ENCODE results near the gene ATAD3A.

Gene ATAD3A

GRCh38 chr1:1537626-1538250 lies 25.8 kb downstream of the ATAD3A start:
- FAIRE-seq, result no peak
- no peak for DNase-seq (ENCODE audit: low spot score)

GRCh38 chr1:1538334-1538733 lies 26.4 kb downstream of the ATAD3A start:
- no peak for FAIRE-seq

DNA sequence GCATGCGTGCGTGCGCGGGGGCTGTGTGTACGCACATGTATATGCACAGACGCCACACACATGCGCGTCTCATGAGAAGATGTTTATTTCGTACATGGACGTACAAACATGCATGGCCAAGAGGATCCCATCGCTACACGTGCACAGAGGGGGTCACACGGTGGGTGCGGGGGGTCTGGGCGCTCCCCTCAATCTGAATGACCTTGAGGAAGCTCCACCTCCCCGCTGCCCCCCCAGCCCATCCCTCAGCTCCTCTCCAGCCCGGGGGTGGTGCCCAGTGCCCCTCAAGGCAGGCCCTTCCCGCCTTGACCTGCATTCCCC lies 27.0 kb downstream of the ATAD3A start:
- DNase-seq (ENCODE audit: low spot score) (no peak), FAIRE-seq (peak; percentile 13)

More at GRCh38 chr1:1538334-1538733, 26.4 kb downstream of the ATAD3A start:
- DNase-seq (ENCODE audit: low spot score), result no peak

DNA sequence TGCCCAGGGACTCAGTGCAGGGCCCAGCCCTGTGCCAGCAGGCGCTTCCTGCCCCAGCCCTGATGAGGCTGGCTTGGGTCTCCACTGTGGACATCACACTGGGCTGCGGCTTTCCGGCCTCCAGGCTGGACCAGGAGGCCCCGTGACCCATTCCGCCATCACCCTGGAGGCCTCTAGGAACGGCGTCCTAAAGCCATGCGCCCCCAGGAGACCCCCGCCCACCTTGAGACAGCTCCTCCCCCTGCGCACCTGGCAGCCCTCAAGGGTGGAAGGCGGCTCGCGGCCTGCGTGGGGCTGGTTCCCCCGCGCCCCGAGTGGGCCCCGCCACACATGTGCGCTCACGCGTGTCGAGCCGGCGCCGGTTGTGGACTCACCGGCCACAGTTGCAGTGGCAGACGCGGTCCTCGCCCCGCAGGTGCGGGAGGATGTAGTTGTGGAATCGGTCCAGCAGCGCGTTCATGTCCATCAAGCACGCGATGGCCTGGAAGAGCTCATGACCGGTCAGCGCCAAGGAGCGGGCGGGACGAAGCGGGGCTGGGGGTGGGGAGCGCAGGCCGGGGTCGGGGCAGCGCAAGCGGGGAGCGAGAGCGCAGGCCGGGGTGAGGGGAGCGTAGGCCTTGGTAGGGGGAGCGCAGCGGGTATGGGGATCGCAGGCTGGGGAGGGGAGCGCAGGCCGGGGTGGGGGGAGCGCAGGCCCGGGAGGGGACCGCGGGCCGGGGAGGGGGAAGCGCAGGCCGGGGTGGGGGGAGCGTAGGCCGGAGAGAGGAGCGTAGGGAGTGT lies 27.5 kb downstream of the ATAD3A start:
- DNase-seq (ENCODE audit: low spot score), result no peak
- no peak for FAIRE-seq

DNA sequence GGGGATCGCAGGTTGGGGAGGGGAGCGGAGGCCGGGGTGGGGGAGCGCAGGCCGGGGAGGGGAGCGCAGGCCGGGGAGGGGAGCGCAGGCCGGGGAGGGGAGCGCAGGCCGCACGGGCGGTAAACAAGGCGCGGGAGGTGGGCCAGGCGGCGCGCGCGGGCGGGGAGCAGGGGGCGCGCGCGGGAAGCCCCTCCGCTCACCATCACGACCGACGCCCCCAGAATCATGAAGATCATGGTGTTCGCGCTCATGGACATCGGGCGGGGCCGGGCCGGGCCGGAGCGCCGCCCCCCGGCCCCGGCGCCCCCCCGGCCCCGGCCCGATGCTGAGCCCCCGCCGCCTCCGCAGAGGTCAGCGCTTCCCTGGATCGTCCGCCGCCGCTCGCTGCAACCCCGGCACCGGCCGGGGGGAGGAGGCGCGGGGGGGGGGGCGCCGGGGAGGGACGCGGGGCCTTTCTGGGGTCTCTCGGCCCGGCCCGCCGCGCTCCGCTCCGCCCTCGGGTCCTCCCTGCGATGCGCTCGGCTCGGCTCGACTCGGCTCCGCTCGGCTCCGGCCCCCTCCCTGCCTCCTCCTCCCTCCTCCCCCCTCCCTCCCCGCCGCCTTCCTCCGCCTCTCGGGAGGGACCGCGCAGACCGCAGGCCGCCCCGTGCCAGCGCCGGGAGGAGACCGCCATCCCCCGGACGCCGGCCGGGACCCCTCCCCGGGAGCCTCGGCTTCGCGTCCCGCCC lies 28.3 kb downstream of the ATAD3A start, which contains the start of gene TMEM240:
TSS of gene TMEM240 (minus strand) at position 535 of the 728 bp plus-strand sequence. CDS start at position 257, 278 bp downstream.
- FAIRE-seq, result no peak
- DNase-seq (ENCODE audit: low spot score), result no peak

DNA sequence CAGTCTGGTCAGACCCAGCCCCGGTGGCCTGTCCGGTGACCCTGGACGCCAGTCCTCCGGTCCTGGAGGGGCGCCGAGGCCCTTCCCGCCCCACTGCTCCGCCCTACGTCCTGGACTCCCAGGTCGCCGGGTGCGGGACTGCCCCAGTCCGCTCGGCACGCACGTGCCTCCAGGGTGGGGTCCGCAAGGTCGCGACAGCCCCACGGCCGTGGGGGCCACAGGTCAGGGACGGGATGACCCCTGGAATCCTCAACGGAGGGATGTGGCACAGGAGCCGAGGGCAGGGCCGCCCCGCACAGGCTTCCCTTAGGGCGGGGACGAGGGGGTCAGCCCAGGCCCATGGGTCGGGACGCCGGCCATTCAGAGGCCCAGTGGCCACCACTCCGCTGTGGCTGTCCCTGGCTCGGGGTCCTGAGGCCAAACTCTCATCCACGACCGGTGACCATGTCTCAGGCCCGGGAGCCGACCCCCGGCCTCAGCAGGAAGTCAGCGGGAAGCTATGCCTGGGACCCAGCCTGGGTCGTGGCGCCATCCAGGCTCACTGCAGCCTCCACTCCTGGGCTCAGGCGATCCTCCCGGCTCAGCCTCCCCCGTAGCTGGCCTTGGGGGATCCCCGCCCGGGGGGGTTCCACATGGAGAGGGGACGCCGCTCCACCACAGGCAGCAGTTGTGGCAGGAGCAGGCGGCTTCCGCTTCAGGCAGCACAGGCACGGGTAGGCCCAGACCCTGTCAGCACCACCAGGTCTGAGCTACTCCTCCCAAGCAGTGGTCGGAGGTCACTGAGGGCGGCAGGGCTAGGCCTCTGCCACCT lies 29.1 kb downstream of the ATAD3A start:
- DNase-seq (ENCODE audit: low spot score) (no peak), FAIRE-seq (no peak)

- FAIRE-seq, result no peak
- no peak for DNase-seq (ENCODE audit: low spot score)
Measured at GRCh38 chr1:1541956-1542765, 30.2 kb downstream of the ATAD3A start.

- FAIRE-seq (no peak), DNase-seq (ENCODE audit: low spot score) (no peak)
Measured at GRCh38 chr1:1542766-1543705, 31.1 kb downstream of the ATAD3A start.

GRCh38 chr1:1543706-1544099 lies 31.7 kb downstream of the ATAD3A start:
- no peak for FAIRE-seq
- no peak for DNase-seq (ENCODE audit: low spot score)

- no peak for FAIRE-seq
- no peak for DNase-seq (ENCODE audit: low spot score)
Measured at GRCh38 chr1:1544544-1544943, 32.6 kb downstream of the ATAD3A start.

- no peak for DNase-seq (ENCODE audit: low spot score)
- no peak for FAIRE-seq
Measured at GRCh38 chr1:1545946-1546737, 34.2 kb downstream of the ATAD3A start.

DNA sequence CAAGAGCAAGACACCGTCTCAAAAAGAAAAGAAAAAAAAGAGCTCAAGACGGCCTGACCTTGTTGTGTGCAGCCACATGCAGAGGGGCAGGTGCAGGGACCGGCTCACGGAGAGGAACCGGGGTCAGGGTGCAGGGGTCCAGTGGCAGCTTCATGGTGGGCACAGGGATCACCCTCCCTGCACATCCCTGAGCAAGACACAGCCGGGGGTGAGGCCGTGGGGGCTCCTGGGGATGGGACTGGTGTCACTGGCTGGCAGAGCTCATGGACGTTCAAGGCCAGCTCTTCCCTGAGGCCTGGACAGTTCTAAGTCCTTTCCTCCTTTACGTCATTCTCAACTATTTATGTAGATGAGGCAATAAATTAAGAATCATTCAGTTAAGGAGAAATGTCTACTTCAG lies 35.0 kb downstream of the ATAD3A start:
- FAIRE-seq, result no peak
- no peak for DNase-seq (ENCODE audit: low spot score)

DNA sequence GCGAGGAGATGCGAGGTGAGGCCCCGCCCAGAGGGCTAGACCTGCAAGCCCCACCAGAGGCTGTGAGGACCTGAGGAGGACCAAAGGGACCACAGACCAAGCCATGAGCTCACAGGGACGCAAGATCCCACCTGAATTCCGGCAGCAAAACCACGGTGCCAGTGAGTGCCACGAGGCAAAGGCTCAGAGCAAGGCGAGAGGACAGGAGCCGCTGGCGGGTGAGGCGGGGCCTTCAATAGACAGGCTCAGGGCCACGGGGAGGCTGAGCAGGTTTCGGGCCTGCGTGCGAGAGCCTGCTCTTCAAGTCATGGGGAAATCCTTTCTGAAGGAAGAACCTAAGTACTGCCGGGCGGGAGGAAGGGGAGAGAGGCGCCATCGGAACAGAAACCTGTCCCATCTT lies 35.5 kb downstream of the ATAD3A start:
- no peak for DNase-seq (ENCODE audit: low spot score)
- FAIRE-seq, result no peak

GRCh38 chr1:1548591-1548990 lies 36.6 kb downstream of the ATAD3A start:
- DNase-seq (ENCODE audit: low spot score) (no peak), FAIRE-seq (no peak)

DNA sequence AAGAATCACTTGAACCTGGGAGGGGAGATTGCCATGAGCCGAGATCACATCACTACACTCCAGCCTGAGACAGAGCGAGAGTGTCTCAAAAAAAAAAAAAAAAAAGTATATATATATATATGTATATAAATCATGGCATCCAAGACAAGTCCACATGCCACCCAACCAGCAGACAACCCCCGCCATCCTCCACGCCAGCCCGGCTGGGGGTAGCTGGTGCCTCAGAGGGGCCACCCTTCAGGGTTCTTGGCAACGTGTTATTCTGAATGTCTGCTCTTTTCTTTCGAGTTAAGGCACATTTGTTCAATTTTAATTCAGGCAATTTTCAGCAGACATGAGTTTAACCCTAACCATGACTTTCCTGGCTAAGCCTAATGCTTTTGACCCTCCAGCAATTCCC lies 38.1 kb downstream of the ATAD3A start:
- FAIRE-seq (no peak), DNase-seq (ENCODE audit: low spot score) (no peak)

GRCh38 chr1:1550591-1551432 lies 38.9 kb downstream of the ATAD3A start:
- DNase-seq (ENCODE audit: low spot score) (no peak), FAIRE-seq (no peak)

DNA sequence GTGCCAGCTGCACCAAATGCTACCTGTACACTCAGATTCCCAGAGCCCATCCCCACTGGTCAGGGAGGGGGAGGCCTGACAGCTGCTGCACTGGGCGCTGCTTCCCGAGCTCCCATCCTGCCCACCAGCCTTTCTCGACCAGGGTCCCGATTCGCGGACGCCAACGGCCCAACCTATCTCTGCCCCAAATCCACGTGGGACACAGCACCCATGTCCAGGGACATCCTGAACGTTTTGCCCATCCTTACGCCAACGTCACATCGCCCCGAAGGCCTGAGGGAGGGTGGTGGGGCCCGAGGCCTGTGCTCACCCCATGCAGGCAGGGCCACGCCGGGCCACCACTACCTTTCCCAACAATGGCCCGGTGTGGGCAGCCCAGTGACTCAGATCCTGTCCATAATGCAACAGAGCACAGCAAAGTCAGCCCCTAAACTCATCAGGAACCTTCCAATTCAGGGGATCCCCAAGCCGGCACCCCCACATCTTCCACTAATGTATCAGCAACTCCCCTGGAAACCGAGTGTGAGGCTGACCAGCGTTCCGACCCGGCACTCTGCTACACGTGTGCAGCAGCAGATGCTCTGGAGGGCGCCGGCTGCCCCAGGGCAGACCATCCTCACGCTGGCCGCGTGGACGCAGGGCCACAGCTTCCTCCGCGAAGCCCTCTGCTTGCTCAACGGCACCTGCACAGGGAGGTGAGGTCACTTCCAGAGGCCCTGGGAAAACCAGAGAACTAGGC lies 39.7 kb downstream of the ATAD3A start:
- no peak for DNase-seq (ENCODE audit: low spot score)
- no peak for FAIRE-seq

Measured in urothelium cell line (cell line).